ENCODE measurements around the gene IRX5.

The IRX5 gene

GRCh38 chr16:54976651-54977200 is 46.1 kb downstream of the IRX5 start:
- DNase-seq: no peak
- in situ Hi-C loops (cut with HindIII; ENCODE audit: low pct_ligation_motif_present, low pct_unique_long_range_greater_than_20kb, low sequenced_read_pairs): no loop called here

GRCh38 chr16:54977211-54977610 is 46.5 kb downstream of the IRX5 start:
- in situ Hi-C loops (cut with HindIII; ENCODE audit: low pct_ligation_motif_present, low pct_unique_long_range_greater_than_20kb, low sequenced_read_pairs): no loop called here
- no peak for DNase-seq

GRCh38 chr16:54980821-54981220 is 50.2 kb downstream of the IRX5 start:
- DNase-seq: no peak
- in situ Hi-C loops (cut with HindIII; ENCODE audit: low pct_ligation_motif_present, low pct_unique_long_range_greater_than_20kb, low sequenced_read_pairs): no loop called here

Measured in ACHN (cell line).